NT2/D1 (cell line): ENCODE results near the gene SFSWAP.

Source experiments
- SUZ12 ChIP-seq: IDR thresholded peaks from 2 replicates; pipeline ENCODE4 v1.6.1; 2011; ENCODE audit not compliant: insufficient read length, insufficient read depth; ENCODE audit errors: extremely low read depth
- YY1 ChIP-seq: IDR thresholded peaks from 2 replicates; pipeline ENCODE4 v1.6.1; 2011; ENCODE audit not compliant: insufficient read length, insufficient read depth
- ZNF274 ChIP-seq: IDR thresholded peaks from 2 replicates; pipeline ENCODE4 v1.6.1; 2011; ENCODE audit warnings: mild to moderate bottlenecking, low read depth, low read length

- TF ChIP-seq YY1, result no peak
- TF ChIP-seq SUZ12, result no peak
- TF ChIP-seq ZNF274, result no peak
These were observed 106.4 kb downstream of the SFSWAP start for GRCh38 chr12:131817241-131817640.
